K562 (cell line): Measurements from ENCODE around the gene NR1D2. TPM values are rescaled to one million over a fixed set of nuclear protein-coding genes. Genes with fewer than 3 reads are reported as not detected.

Source experiments
- ATAC-seq: fragments of 200-7000 bp; cut with Tn5 transposase; 3 replicates; pipeline ENCODE4 v1.9.1; 2020; ENCODE audit warnings: moderate library complexity
- BruUV-seq: library from RNA; stranded (reverse); fragments of 400-500 nt; replicated peaks from 2 replicates; lab custom pipeline; 2021; lab: Mats Ljungman, UMichigan
- CTCF ChIA-PET: fragments of 300-600 bp; formaldehyde crosslinking; extraction: SDS; loops from one replicate; lab custom pipeline; 2021; ENCODE audit warnings: low intra/inter-chr PET ratio; lab: Yijun Ruan, JAX
- POLR2A ChIA-PET: fragments of 300-600, 350-650 bp; sonication (Branson Sonifier 250); formaldehyde crosslinking; extraction: SDS; loops from one replicate; lab custom pipeline; 2021; ENCODE audit warnings: antibody characterized with exemption, inconsistent platforms; lab: Yijun Ruan, JAX
- DNase-seq, 4 experiments: peaks; one replicate each; pipeline versions ENCODE4 v3.0.0 to v3.0.0-alpha.2; 2011 to 2018; ENCODE audit warnings: low spot score in 3 of 4, mixed read lengths in 3 of 4; ENCODE audit errors: extremely low read depth in 1 of 4
- FAIRE-seq: peaks from 2 replicates; lab custom pipeline; 2011; peaks lifted over from hg19 to GRCh38; lab: Jason Lieb, UNC
- H2AFZ ChIP-seq: 2 replicates; pipeline ENCODE4 v1.6.0; 2011; ENCODE audit warnings: low read depth, low read length, control low read depth, inconsistent platforms
- H3K27ac ChIP-seq: fragments of 200-600 bp; 3 replicates; pipeline ENCODE4 v1.8.0; 2011; ENCODE audit warnings: low read depth, mild to moderate bottlenecking, control low read depth, inconsistent platforms, low read length, moderate library complexity, mixed read lengths; ENCODE audit errors: extremely low read depth
- H3K27me3 ChIP-seq, 2 experiments: fragments of 300-600 bp in 1 of 2; 2 replicates in 1 of 2; 3 replicates in 1 of 2; pipeline versions ENCODE4 v1.6.0 to v1.8.0; 2011; ENCODE audit warnings: inconsistent platforms in 2 of 2, low read length in 2 of 2, mild to moderate bottlenecking in 1 of 2, mixed read lengths in 1 of 2, moderate library complexity in 1 of 2; ENCODE audit not compliant: control insufficient read depth in 2 of 2, insufficient read depth in 2 of 2
- H3K36me3 ChIP-seq: fragments of 300-600 bp; 3 replicates; pipeline ENCODE4 v1.8.0; 2011; ENCODE audit warnings: mild to moderate bottlenecking, low read length, inconsistent platforms; ENCODE audit not compliant: control insufficient read depth, insufficient read depth
- H3K4me1 ChIP-seq, 2 experiments: fragments of 200-600 bp in 1 of 2; replicated peaks in 1 of 2; 2 replicates in 1 of 2; 3 replicates in 1 of 2; pipeline versions ENCODE4 v1.5.1 to v1.8.0; 2011; ENCODE audit warnings: inconsistent platforms in 2 of 2, low read length in 2 of 2, mild to moderate bottlenecking in 1 of 2, mixed read lengths in 1 of 2, moderate library complexity in 1 of 2; ENCODE audit not compliant: control insufficient read depth in 2 of 2, insufficient read depth in 2 of 2
- H3K4me2 ChIP-seq: 2 replicates; pipeline ENCODE4 v1.6.1; 2011; ENCODE audit warnings: low read length, control low read depth, inconsistent platforms, mixed read lengths; ENCODE audit not compliant: insufficient read depth
- H3K4me3 ChIP-seq: fragments of 200-600 bp; sonication (generic), shearing (Covaris generic); 2 replicates; pipeline ENCODE4 v1.5.1; 2016; ENCODE audit warnings: control low read depth, inconsistent platforms
- H3K79me2 ChIP-seq: fragments of 200-600 bp; 3 replicates; pipeline ENCODE4 v1.8.0; 2011; ENCODE audit warnings: low read length, inconsistent platforms; ENCODE audit not compliant: control insufficient read depth, insufficient read depth
- H3K9ac ChIP-seq, 2 experiments: 2 replicates each; pipeline versions ENCODE4 v1.6.0 to v1.6.1; 2011; ENCODE audit warnings: low read depth in 2 of 2, low read length in 2 of 2, control low read depth in 1 of 2, inconsistent platforms in 1 of 2, mild to moderate bottlenecking in 1 of 2, mixed read lengths in 1 of 2; ENCODE audit not compliant: insufficient read depth in 1 of 2
- H3K9me1 ChIP-seq: one replicate; pipeline ENCODE4 v1.6.0; 2011; ENCODE audit warnings: inconsistent platforms, mild to moderate bottlenecking, low read length, moderate library complexity; ENCODE audit not compliant: control insufficient read depth, insufficient read depth
- H3K9me3 ChIP-seq: replicated peaks from 2 replicates; pipeline ENCODE4 v1.5.1; 2011; ENCODE audit warnings: low read depth, low read length, inconsistent platforms; ENCODE audit not compliant: control insufficient read depth, insufficient read depth
- H4K20me1 ChIP-seq: replicated peaks from 2 replicates; pipeline ENCODE4 v1.6.1; 2011; ENCODE audit warnings: low read length, inconsistent platforms, mixed read lengths; ENCODE audit not compliant: control insufficient read depth, insufficient read depth
- ESRRB ChIP-seq: fragments of 250-450 bp; sonication (Bioruptor Pico); IDR thresholded peaks from 2 replicates; pipeline ENCODE4 v1.5.0; 2020; ENCODE audit warnings: mild to moderate bottlenecking, moderate library complexity, borderline replicate concordance
- GMEB1 ChIP-seq: fragments of 250-450 bp; sonication (Bioruptor Pico); IDR thresholded peaks from 2 replicates; pipeline ENCODE4 v1.4.0; 2020; ENCODE audit warnings: mild to moderate bottlenecking
- HLTF ChIP-seq: fragments of 450-650 bp; IDR thresholded peaks from 2 replicates; pipeline ENCODE4 v1.6.1; 2016
- RAD51 ChIP-seq: fragments of 450-650 bp; IDR thresholded peaks from 2 replicates; pipeline ENCODE4 v1.7.1; 2016; ENCODE audit warnings: low read depth, mild to moderate bottlenecking, borderline replicate concordance
- TBL1XR1 ChIP-seq, 2 experiments: IDR thresholded peaks; 2 replicates each; pipeline ENCODE4 v1.6.1; 2012; ENCODE audit warnings: improper control_type of control experiment in 2 of 2, low read length in 2 of 2, mild to moderate bottlenecking in 1 of 2
- TEAD1 ChIP-seq, 2 experiments: fragments of 450-650 bp in 1 of 2; sonication (generic) in 1 of 2; formaldehyde crosslinking; IDR thresholded peaks; 2 replicates each; pipeline versions ENCODE4 v1.4.0 to v1.8.0; 2020 to 2022; ENCODE audit warnings: mild to moderate bottlenecking in 2 of 2, missing genetic modification reagents in 1 of 2
- TGIF2 ChIP-seq: sonication (generic); formaldehyde crosslinking; IDR thresholded peaks from 2 replicates; pipeline ENCODE4 v1.8.1; 2022; ENCODE audit warnings: mild to moderate bottlenecking, missing genetic modification reagents, moderate library complexity
- U2AF2 ChIP-seq: fragments of 200-400 bp; formaldehyde crosslinking; optimal IDR thresholded peaks from 2 replicates; pipeline ENCODE3; 2017; ENCODE audit warnings: low read depth, mild to moderate bottlenecking, low read length
- ZBTB12 ChIP-seq: fragments of 250-450 bp; sonication (Bioruptor Pico); IDR thresholded peaks from 2 replicates; pipeline ENCODE4 v1.4.0; 2020
- ZBTB49 ChIP-seq: sonication (generic); formaldehyde crosslinking; IDR thresholded peaks from 2 replicates; pipeline ENCODE4 v1.8.0; 2022; ENCODE audit warnings: missing genetic modification reagents, mild to moderate bottlenecking, borderline replicate concordance
- ZNF253 ChIP-seq: fragments of 250-450 bp; sonication (Bioruptor Pico); conservative IDR thresholded peaks from 2 replicates; pipeline ENCODE4 v1.6.1; 2021; ENCODE audit warnings: mild to moderate bottlenecking
- ZNF395 ChIP-seq: fragments of 200-800 bp; sonication (Bioruptor generic); IDR thresholded peaks from 2 replicates; pipeline ENCODE4 v1.6.1; 2017; ENCODE audit warnings: missing genetic modification characterization, missing compliant biosample characterization
- ZNF766 ChIP-seq: fragments of 200-800 bp; sonication (Bioruptor generic); conservative IDR thresholded peaks from 2 replicates; pipeline ENCODE4 v1.6.1; 2016; ENCODE audit warnings: missing genetic modification characterization, missing compliant biosample characterization
- WGBS: fragments of 100-300 bp; shearing (Covaris generic); methylation state at CpG from one replicate; pipeline ENCODE4 v1.1.6; 2016; ENCODE audit warnings: low coverage, mixed read lengths; ENCODE audit not compliant: insufficient coverage; ENCODE audit errors: missing lambda C conversion rate; 5-methylcytosine and 5-hydroxymethylcytosine counted together
- in situ Hi-C: fragments of 300-500 bp; cut with MboI; formaldehyde crosslinking; loops from 4 replicates; pipeline ENCODE4 v1.15.0; 2018; ENCODE audit warnings: inconsistent platforms, mixed read lengths
- intact Hi-C: fragments of 100-400 bp; cut with micrococcal nuclease; formaldehyde crosslinking; loops from 2 replicates; pipeline ENCODE4 v1.14.2; 2022
- polyA plus RNA-seq, 8 experiments: library from polyadenylated mRNA; depleted of rRNA in 4 of 8; stranded (reverse) in 5 of 8; unstranded in 3 of 8; fragments of >200 nt; fragmentation: Nextera tagmentation in 2 of 8; fragmentation: Illumina TruSeq in 1 of 8; extraction: Ambion mirVana in 2 of 8; extraction: Trizol in 1 of 8; gene quantifications; 2 replicates each; pipeline versions ENCODE4 v1.2.1 to v1.2.3, GENCODE V29; 2011 to 2014; ENCODE audit warnings: inconsistent platforms in 1 of 8, missing spikeins in 1 of 8
- total RNA-seq, 7 experiments: library from RNA; depleted of rRNA in 6 of 7; stranded (reverse); fragments of >200 nt in 6 of 7; fragmentation: Illumina TruSeq in 2 of 7; extraction: Trizol in 2 of 7; gene quantifications; 2 replicates each; pipeline versions ENCODE4 v1.2.1 to v1.2.3, GENCODE V29; 2011 to 2021; ENCODE audit warnings: low replicate concordance in 1 of 7
- TF ChIP-seq, protein P1 (sequence below): fragments of 250-450 bp; sonication (Bioruptor Pico); IDR thresholded peaks from 2 replicates; pipeline ENCODE4 v1.5.0; 2022; ENCODE audit warnings: mild to moderate bottlenecking

The NR1D2 gene
- total and polyA plus RNA-seq, 9 of the 15 experiments (the other 6 are each of a cell fraction or from before 2014, with no cell fraction given), result 1.2 to 5.5 (median 2.9) TPM

GRCh38 chr3:23960649-23961048, 15.6 kb downstream of the NR1D2 start:
- Histone ChIP-seq H3K4me3 (no peak overlapping the region), H3K27me3 (no peaks in the 10 kb centered on the region), H3K9ac (no peak overlapping the region), H4K20me1 (no peaks in the 10 kb centered on the region), H3K36me3 (peaks cover 3% of the 10 kb centered on the region; the same call in 2 of the 3 replicates), H3K27ac (no peak overlapping the region), H3K9me3 (no peaks in the 10 kb centered on the region), H3K79me2 (no peaks in the 10 kb centered on the region)
- 63% methylated on average over 1 of the region's 1 CpG for WGBS
- BruUV-seq, result no TSS peak
- intact Hi-C loops, result no loop called here
- no peak for DNase-seq
- TF ChIP-seq ZNF253 (CRISPR knock-in tag) (no peak), ESRRB (CRISPR knock-in tag) (no peak), TBL1XR1 (IDR thresholded peaks at IDR 0.05; ENCODE audit: low read length in 2 of 2) (no peak), RAD51 (no peak), TGIF2 (CRISPR knock-in tag) (no peak), U2AF2 (no peak), HLTF (no peak), TEAD1 (CRISPR knock-in tag; IDR thresholded peaks at IDR 0.05) (no peak), ZNF395 (CRISPR knock-in tag) (no peak), ZNF766 (no peak), ZBTB49 (CRISPR knock-in tag) (no peak), ZBTB12 (no peak), GMEB1 (CRISPR knock-in tag) (no peak)
- TF ChIP-seq, protein P1, sequence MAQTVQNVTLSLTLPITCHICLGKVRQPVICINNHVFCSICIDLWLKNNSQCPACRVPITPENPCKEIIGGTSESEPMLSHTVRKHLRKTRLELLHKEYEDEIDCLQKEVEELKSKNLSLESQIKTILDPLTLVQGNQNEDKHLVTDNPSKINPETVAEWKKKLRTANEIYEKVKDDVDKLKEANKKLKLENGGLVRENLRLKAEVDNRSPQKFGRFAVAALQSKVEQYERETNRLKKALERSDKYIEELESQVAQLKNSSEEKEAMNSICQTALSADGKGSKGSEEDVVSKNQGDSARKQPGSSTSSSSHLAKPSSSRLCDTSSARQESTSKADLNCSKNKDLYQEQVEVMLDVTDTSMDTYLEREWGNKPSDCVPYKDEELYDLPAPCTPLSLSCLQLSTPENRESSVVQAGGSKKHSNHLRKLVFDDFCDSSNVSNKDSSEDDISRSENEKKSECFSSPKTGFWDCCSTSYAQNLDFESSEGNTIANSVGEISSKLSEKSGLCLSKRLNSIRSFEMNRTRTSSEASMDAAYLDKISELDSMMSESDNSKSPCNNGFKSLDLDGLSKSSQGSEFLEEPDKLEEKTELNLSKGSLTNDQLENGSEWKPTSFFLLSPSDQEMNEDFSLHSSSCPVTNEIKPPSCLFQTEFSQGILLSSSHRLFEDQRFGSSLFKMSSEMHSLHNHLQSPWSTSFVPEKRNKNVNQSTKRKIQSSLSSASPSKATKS (CRISPR knock-in tag), result no peak
- TF ChIP-seq, all 486 proteins: peak for 0
- H3K4me1 ChIP-seq, result no peaks in the 10 kb centered on the region
- FAIRE-seq, result no peak
- CTCF ChIA-PET, result no interaction called here
- H3K9me1 ChIP-seq, result no peaks in the 10 kb centered on the region
- no peak overlapping the region for H3K4me2 ChIP-seq
- no peak overlapping the region for H2AFZ ChIP-seq
- ATAC-seq, result no peak
- in situ Hi-C loops, result no loop called here
- POLR2A ChIA-PET, result interaction anchor here (1.0 to 1.6 kb wide), 2 partner anchors 14 to 44 kb away, joined by 4 to 6 read pairs; partner anchors contain the start of genes NKIRAS1 and RPL15
